HTR-8/SVneo (cell line): ENCODE data around the gene MEN1.

ENCODE experiments used
- DNase-seq: peaks from one replicate; pipeline ENCODE4 v3.0.0; 2011; ENCODE audit warnings: low spot score, mixed read lengths; ENCODE audit not compliant: insufficient read length
- FAIRE-seq: peaks from 2 replicates; lab custom pipeline; 2011; peaks lifted over from hg19 to GRCh38; lab: Jason Lieb, UNC

MEN1 gene

DNA sequence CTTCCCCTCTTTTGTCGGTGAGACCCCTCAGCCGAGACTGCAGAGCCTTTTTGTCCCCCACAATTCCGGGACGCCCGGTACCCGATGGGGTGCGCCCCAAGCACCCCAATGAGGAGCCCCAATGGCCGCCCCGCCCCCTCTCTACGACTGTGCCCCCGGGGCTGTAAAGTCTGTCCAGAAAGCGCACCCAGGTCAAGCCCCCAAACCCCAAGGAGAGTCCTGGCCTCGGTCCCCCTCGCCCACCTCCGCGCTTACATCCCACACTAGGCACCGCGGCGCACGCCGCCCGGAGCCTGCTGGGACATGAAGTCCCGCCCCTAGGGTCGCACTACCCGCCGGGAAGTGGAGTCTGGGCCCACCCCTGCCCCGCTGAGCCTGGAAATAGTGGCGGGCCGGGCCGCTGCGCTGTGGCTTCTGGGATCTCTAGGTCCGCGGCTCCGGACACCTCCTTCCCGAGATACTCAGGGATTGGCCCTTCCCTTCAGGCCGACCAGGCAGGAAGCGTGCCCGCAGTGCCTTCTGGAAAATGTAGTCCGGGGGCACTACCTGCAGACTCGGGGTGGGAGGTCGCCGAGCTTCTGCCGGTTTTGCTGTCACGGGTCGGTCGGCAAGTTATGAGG is at the start of gene MEN1:
MEN1 (minus strand) TSS at position 281 of the 620 bp plus-strand sequence. CDS start 442 bp downstream, outside the sequence.
- DNase-seq (peak; percentile 96), FAIRE-seq (peak; percentile 58)

DNA sequence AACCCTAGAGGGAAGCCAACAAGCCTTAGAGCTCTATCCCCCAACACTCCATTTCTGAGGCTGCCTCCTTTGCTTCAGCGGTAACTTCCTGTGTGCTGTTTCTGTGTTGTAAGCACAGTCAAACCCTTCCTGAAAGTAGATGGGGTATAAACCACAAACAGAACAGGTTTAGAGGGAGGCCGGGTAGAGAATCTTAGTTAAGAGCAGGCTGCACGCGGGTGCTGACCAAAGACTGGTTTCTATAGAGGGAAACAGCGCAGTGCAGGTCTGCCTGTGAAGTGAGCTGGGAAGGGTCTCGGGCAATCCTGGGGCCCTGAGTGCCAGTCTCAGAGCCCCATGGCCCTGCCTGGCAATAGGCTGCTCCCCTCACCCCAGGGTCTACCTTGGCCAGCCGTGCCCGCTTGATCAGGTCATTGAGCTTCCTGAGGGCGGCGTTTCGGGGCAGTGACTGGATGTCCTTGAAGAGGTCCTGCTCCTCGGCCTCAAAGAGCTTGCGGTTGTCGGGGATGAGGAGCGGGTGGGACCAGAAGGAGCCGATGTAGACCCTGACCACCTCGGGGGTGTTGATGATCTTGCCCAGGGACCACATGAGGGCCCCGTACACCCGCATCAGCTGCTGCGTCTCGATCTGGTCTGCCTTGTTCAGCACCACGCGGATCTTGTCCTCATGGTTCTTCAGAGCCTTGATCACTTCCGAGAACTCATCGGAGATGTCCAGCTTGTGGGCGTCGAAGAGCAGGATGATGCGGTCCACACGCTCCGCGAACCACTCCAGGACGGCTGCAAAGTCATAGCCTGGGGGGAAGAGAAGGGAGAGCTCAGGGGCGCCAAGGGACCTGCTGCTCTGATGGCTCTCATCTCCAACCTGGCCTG is 49.4 kb upstream of the MEN1 start:
- no peak for FAIRE-seq
- no peak for DNase-seq

DNA sequence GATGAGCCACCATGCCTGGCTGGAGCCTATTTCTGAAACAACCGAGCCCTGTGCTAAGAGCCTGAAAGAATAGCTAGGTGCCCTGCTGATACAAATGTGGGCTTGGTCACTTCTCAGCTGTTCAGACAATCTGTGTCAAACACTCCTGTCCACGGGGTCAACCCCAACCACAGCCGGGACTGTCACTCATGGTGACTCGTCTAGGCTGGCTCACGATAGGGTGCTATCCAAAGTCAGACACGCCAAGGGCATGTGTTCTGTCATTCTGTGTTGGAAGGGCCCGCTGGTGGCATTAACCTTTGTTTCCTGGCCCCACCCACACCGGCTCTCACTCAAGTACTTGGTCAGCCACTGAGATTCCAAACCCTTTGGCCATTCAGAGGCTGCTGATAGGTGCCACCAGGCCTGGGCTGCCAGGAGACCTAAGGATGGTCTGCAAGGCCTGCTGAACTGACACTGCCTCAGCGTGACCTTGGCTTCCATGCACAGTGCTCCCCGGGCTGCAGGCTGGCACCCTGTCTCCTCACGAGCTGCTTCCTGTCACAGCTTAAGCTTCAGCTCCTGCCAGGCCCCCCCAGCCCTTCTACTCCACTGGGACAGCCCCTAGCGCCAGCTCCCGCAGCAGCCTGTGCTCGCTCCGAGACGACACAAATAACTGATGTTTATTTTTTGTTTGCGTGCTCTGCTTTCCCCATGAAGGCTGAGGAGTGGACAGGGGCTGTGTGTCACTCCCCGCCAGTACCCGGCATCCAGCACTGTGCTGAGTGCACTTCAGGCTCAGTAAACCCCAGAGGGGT is 48.3 kb upstream of the MEN1 start:
- DNase-seq = no peak

DNA sequence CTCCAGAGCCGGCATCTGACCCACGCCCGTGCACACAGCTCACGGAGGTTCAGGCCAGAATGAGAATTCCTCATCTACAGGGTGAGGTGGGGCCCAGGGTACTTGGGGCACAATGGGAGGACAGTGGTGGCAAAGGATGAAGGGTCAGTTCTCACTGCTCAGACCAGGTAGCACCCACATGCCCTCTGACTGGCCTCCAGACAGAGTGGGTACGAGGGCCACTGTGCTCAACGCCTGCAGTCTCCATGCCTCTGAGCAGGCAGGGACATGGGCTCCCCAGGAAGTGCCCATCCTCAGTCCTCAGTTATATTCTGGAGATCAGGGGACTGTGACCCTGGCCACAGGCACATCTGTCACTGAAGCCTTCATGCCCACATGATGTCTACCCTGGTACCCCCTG is 47.1 kb upstream of the MEN1 start:
- DNase-seq = no peak
- no peak for FAIRE-seq

More for the DNA sequence above, 48.3 kb upstream of the MEN1 start:
- FAIRE-seq = no peak

DNA sequence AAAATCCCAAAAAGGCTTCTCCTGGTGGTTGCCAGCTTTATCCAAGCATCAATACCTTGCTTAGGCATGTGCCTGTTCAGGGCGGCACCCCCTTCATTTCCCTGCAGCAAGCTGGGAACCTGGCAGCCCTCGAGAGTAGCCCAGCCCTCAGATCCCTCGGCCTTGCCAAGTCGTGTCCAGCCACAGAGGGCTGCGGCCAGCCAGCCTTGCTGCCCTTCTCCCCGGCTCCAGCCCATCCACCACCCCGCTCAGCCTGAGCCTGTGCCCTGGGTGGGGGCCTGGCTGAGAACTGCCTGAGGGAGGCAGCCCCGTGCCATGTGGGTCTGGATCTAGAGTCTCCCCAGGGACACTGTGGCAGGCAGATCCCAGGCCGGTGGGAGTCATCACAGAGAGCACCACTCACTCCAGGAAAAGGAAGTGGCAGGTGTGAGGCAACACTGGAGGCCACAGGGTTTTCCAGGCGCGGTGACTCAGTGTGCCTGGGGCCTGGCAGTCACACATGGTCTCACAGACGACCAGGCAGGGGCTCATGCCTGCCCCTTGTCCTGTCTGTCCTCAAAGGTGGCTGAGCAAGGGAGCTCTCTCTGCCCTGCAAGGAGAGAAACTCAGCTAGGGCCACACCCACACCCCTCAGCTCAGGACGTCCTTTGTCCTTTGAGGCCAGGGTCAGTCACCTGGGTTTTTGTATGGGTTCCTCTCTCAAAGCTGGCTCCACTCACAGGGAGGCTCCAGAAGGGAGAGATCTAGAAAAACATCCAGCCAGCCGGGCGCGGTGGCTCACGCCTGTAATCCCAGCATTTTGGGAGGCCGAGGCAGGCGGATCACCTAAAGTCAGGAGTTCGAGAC is 46.3 kb upstream of the MEN1 start:
- peak; percentile 60 for FAIRE-seq
- peak; percentile 53 for DNase-seq

DNA sequence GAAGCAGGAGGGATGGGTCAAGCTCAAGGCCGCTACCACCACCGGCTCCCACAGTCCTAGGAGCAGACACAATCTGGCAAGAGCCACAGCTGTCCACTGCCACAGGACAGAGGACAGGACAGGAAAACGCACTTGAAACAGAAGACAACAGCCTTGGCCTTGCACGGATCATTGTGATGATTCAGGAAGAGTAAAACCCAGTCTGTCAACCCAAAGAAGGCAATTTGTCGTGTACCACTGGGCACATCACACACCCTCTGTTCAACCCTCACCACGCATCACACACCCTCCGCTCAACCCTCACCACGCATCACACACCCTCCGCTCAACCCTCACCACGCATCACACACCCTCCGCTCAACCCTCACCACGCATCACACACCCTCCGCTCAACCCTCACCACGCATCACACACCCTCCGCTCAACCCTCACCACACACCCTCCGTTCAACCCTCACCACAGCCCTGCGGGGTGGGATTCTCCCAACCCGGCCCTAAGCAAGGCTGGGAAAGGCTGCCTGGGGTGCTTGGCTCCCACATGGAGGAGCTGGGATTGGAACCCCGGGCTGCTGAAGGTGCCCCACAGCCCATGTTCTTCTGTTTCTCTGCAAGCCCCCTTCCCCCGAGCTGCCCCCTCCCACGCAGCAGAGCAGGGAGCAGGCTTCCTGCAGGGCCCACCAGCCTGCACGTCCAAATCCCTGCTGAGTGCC is 45.4 kb upstream of the MEN1 start:
- FAIRE-seq (no peak), DNase-seq (no peak)

DNA sequence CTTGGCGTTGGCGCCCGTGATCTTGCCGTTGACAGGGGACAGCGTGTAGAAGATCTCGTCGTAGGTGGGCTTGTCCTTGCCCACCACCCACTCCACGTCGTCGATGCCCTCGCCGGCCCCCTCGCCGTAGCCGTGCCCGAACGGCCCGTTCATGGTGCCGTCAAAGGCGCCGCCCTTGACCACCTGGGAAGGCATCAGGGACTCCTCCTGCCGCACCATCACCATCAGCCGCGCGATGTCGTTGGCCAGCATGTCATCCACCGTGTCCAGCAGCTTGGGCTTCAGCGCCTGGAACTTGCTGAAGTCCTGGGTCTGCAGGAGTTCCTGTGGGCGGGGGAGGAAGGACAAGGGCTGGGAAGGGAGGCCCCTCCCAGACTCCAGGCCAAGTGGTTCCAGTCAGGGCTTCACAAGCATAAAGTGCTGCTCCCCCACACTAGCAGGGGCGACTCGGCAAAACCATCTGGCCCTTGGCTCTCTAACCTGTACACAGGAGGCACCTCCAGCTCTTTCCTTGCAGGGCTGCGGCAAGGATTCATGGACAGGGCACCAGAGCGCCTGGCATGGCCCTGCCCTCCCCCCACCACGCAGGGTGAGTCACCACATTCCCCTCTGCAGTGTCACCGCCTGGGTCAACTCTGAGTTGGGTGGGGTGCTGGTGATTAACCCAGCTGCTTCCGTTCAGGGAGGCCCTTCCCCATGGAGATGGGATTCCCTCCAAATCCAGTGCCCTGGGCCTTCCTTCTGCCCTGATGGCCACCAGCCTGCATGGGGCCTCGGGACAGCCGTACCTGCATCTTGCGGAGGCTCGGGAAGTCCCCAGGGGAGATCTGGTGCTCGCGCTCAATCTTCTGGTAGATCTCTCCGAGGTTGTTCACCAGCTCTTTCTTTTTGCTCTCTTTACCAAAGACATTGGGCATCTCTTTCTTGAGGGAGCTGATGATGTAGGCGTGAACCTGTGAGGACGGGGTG is 44.5 kb upstream of the MEN1 start:
- FAIRE-seq = peak; percentile 82

DNA sequence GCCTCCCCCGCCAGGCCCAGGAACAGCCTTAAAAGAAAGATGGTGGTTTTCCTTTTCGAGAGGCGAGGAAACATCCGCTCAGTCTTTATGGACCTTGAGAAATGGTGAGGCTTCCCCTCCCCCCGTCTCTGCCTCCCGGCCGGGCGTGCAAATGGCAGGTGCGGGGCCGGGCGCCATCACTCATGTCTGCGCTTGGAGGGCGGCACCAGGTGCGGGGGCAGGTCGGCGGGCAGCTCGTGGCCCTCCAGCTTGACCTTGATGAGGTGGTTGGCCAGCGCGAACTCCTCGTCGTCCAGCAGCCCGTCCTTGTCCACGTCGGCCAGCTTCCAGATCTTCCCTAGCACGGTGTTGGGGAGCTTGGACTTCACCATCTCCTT is 43.8 kb upstream of the MEN1 start:
- DNase-seq (no peak), FAIRE-seq (peak; percentile 48)

More for the DNA sequence above, 44.5 kb upstream of the MEN1 start:
- DNase-seq = peak; percentile 91

DNA sequence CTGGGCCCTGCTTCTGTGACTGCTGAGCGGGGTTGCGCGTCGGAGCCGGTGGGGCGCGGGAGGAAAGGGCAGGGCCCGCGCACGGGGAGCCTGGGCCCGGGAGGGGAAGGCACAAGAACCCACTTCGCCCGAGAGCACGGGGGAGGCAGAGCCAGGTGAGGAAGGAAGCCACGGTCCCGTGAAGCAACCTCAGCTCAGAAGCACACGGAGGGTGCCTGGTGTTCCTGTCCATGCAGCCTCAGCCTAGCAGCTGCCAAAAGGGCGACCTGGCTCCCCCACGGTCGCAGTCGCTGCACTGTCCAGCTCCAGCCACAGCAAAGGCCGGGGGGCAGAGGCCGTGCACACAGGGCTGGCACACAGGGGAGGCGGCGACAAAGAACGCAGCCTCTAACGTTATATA is 43.4 kb upstream of the MEN1 start:
- no peak for DNase-seq
- no peak for FAIRE-seq

DNA sequence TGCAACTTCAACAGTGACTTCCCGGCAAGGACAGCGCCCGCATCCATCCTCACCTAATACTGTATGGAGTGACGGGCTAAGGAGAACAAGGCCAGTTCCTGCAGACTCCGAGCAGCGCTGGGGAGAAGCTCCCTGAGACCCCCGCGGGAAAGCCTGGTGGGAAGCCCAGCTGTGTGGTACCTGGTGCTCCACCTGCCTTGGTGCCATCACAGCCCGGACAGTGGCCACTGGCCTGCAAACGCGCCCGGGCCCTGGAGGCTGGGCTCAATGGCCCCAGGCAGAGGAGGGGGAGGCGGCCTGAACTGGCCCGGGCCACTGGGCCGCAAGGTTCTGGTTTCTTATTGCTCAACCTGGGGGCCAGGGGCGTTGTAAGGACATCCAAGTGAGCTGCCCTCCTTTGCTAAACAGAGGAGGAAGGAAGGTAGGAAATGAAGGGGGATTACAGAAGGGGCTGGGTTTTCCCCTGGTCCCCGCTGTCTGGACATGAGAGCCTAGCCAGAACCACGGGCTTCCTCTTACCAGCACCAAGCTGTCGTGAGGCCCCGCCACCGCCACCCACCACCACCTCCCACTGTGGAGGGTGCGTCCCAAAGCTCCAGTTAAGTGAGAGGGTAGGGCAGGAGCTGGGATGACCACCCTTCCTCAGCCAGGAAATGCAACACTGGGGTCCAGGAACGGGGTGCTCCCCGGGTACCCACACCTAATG is 42.6 kb upstream of the MEN1 start:
- FAIRE-seq (no peak), DNase-seq (no peak)

DNA sequence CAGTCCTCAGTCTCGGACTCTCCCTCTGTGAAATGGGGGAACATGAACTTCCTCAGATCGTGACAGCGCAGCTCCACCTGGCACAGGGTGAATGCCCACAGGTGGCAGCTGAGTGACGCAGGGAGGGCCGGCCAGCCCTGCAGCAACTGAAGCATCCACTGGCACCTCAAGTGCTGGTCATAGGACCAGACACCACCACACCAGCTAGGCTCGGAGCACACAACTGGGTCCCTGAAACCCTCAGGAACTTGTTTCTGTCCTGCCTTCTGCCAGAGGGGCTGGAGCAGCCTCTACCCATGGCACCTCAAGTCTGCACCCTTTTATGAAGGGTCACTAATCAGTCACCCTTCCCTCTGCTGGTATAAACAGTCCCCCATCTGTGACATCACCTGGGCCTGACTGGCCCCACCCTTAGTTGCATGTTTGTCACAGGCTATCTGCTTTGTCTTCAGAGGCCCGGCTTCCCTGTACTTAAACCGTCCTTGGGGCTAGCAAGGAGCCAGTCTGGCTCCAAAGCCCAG is 41.5 kb upstream of the MEN1 start:
- DNase-seq = no peak

DNA sequence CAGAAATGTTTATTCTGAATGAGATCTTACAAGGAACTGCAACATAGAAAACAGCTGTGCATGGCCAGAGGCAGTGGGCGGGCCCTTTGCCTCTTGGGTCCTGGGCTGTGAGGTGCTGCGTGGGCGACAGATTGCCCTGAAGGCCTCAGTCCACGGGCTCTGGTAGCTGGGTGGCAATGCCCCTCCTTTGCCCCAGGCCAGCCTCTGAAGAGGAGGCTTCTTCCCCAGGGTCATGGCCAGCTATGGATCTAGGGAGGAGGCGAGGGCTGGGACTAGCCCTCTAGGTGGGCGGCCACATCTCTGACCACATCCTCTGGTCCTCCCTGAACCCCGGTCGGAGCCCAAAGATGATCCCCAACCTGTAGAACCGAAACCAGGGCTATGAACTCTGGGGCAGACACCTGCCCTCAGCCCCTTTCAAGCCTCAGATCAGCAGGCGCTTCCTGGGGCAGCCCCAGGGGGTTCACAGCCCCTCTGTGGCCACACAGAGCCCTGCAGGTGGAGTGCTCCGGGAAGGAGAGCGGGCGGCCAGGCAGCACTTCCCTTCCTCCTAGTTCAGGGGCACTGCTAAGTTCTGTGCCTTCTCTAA is 40.7 kb upstream of the MEN1 start:
- FAIRE-seq = no peak
- no peak for DNase-seq

More for the DNA sequence above, 41.5 kb upstream of the MEN1 start:
- FAIRE-seq = no peak

DNA sequence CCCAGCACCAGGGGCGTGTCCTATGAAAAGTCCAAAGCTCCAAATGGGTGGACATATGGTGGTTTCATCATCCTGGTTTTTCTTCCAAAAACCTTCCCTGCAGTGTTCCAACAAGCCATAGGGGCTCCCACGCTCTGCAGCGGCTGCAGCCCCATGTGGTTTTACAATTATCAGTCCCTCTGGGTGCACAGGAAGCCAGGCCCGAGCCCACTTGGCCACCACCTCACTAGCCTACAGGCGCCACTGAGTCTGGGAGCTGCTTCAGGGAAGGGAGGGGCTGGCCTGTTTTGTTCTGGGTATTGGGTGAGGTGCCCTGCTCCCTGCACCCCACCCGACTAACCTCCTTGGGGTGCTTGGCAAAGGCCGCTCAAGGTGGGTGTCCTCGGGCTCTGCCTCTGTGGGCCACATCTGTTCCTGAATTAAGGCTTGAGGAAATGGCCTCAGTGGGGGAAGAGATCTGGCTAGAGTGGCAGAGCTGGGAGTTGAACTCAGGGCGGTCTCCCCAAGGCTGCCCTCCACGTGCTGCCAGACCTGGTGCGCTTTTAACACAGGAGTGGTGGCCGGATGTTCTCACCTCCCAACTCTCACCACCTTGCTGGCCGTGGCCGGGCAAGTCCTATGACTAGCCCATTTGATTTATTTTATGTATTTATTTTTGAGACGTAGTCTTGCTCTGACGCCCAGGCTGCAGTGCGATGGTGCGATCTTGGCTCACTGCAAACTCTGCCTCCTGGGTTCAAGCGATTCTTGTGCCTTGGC is 39.4 kb upstream of the MEN1 start:
- FAIRE-seq (no peak), DNase-seq (no peak)

DNA sequence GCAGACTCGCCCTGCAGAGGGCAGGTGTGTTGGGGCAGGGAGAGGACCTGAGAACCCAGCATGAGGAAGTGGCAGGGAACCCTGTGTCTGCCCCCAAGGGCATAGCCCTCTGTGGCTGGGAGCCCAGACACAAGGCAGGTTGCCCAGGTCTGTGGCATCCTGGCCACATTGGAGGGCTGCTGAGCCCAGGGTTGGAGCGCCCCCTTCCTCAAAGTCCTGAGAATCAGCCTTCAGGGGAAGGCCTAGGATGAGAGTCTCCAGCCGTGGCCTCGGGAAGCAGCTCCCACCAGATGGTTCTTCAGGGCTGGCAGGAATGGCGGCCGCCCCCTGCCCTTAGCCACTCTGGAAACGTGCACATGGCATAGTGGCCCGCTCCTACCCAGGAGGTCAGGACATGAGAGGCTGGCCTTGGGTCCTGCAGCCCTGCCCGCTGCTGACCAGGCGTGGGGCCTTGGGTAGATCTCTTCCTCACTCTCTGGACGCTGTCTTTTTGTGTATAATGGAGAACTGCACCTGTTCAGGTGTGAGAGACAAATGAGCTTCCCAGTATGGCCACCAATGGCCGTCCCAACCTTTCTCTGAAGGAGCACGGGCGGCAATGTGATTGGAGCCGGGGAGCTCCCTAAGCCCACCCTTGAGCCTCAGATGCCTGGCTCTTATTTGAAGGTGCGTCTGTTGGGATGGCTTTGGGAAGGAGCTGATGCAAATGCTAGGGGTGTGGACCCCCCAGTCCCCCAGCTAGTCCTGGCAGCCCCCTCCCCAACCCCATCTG is 38.7 kb upstream of the MEN1 start:
- no peak for DNase-seq
- FAIRE-seq = no peak

DNA sequence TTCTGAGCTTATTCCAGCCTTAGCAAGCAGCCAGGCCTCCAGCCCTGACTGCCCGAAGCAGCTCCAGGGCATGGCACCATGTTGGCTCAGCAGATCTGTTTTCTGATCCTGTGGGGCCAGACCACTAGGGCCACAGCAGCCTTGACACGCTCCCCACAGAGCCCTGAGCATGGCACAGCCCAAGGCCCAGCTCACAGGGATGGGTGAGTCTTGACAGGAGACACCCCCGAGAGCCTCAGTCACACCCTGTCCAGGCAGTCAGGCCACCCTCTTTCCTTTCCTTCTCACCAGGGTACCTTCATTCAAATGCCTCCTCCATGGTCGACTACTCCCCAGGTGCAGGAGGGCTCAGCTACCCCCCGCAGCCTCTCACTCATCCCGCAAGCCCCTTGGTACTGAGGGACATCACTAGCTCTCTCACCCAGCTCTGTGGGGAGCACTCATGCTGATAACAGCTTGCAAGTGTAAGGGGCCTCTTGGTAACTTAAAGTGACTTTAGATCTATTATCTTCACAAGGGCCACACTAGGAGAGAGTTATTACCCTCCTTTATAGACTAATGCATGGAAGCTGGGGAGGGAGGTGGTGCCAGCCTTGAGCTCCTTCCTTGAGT is 38.0 kb upstream of the MEN1 start:
- FAIRE-seq (no peak), DNase-seq (no peak)
